Retinal pigment epithelial cell (primary cell): ENCODE measurements around the gene ATP8B1.

Source experiments
- DNase-seq: peaks from one replicate; pipeline ENCODE4 v3.0.0-alpha.2; 2010; ENCODE audit warnings: low read depth
- H3K4me3 ChIP-seq: 2 replicates; pipeline ENCODE4 v1.5.1; 2011; ENCODE audit warnings: mild to moderate bottlenecking, low read length, control low read depth, moderate library complexity
- CTCF ChIP-seq: conservative IDR thresholded peaks from 2 replicates; pipeline ENCODE4 v1.5.1; 2011; ENCODE audit warnings: low read depth, low read length, control low read depth, inconsistent platforms

Gene ATP8B1

GRCh38 chr18:57710226-57710625, 92.9 kb downstream of the ATP8B1 start:
- no peak for TF ChIP-seq CTCF
- no peak for DNase-seq
- H3K4me3 ChIP-seq = no peak overlapping the region

- no peak overlapping the region for H3K4me3 ChIP-seq
- no peak for DNase-seq
- TF ChIP-seq CTCF = no peak
These were observed 93.8 kb downstream of the ATP8B1 start for GRCh38 chr18:57709335-57709734.

- H3K4me3 ChIP-seq = no peak overlapping the region
- DNase-seq = no peak
- TF ChIP-seq CTCF = no peak
These were observed 94.8 kb downstream of the ATP8B1 start for GRCh38 chr18:57708288-57708687.

DNA sequence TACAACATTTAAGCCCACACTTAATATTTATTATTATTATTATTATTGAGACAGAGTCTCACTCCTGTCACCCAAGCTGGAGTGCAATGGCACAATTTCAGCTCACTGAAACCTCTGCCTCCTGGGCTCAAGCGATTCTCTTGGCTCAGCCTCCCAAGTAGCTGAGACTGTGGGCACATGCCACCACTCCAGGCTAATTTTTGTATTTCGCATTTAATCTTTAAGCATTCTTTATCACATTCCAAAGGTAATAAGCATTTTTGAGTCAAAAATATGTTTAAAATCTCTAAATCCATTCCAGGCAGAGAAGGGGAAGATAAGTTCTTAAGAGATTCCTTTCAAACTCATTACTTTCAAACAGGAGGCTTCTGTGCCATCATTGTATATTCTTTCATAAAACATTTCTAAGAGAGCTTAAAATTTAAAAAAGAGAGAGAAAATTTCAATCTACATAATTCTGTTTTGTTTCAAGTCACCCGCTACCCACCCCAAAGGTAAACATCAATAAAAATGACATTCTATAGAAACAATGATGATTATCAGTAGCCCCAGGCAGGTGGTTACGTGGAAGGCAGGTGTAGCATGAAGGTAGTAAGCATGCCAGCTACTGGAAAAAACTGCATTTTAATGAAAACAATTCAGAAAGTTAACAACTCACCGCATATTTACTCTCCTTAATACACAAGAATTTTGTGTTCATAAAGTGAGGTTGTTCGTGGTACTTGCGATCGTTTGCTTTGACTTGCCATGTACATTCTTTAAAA, 97.1 kb downstream of the ATP8B1 start:
- no peak for TF ChIP-seq CTCF
- H3K4me3 ChIP-seq = no peak overlapping the region
- peak; percentile 59 for DNase-seq

DNA sequence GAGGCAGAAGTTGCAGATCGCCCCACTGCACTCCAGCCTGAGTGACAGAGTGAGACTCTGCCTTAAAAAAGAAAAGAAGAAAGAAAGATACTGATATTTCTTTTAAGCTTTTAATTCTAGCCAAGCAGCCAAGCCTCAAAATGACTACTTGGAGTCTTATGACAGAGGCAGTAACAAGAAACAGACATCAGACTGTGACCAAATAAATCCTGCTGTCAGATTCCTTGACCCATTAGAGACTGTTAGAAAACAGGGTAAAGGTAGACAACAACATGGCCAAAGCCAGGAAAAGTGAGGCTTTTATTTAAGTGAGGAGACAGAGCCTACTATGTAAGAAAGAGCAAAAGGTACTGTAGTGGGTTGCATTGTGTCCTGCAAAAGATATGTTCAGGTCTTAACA, 98.1 kb downstream of the ATP8B1 start:
- peak; percentile 21 for DNase-seq
- no peak overlapping the region for H3K4me3 ChIP-seq
- no peak for TF ChIP-seq CTCF

DNA sequence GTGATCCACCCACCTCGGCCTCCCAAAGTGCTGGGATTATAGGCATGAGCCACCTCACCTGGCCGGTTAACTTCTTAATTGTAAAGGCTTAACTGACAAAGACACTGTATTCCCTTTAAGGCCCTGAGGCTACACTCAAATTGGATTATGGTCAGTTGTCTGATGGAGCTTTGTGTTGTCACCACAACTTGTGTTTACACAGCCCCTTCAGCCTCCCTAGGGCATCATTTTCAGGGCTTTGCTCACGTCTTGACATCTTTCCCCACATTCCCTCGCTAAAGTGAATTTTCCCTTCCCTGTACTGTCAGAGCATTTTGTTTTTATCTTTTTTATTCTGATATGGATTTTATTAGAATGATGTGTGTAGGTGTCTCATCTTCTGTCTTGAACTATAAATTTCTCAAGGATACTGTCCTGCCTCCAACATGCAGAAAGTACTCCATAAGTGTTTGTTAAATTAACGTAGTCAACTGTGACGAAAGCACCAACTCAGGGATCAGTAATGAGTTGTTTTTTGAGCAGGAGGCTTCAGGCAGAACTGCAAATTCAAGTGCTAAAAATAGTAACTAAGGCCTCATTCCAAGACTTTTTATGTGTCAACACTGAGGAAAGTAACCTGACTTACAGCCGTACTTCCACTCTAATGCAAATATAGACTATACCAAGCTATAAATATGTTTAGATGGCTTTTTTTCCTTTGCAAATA, 104.4 kb downstream of the ATP8B1 start:
- no peak overlapping the region for H3K4me3 ChIP-seq
- peak; percentile 87 for DNase-seq
- TF ChIP-seq CTCF = no peak

DNA sequence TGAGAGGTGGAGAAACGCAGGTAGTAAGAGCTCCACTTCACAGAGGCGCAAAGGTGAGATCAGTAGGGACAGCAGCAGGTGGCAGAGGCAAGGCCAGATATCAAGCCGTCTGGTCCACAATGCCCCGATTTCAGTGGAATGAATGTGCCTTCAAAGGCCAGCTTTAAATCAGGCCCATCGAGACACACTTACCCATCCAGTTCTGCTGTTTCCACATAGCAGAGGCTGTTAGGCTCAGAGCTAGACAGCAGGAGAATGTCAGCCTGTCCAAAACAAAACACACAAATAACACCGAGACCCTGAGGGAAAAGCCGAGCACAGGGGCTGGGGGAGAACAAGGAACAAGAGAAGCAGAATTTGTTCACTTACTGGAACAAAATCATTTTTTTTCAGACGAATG, 105.7 kb downstream of the ATP8B1 start:
- DNase-seq = no peak
- no peak overlapping the region for H3K4me3 ChIP-seq
- no peak for TF ChIP-seq CTCF
